BLaER1 treated with 17β-estradiol and CSF1 and Interleukin-3, amounts not matched to agents 10 nM and 100 nM (cell line): ENCODE results near the gene ABCA12.

Experiments
- H3K27ac ChIP-seq, 11 experiments: shearing (Covaris generic); formaldehyde crosslinking; 2 replicates each; pipeline ENCODE4 v1.8.1; 2022
- H3K27me3 ChIP-seq, 11 experiments: shearing (Covaris generic); formaldehyde crosslinking; 2 replicates each; pipeline ENCODE4 v1.8.1; 2022
- H3K36me3 ChIP-seq, 11 experiments: shearing (Covaris generic); formaldehyde crosslinking; 2 replicates each; pipeline ENCODE4 v1.8.1; 2022
- H3K4me1 ChIP-seq, 10 experiments: shearing (Covaris generic); formaldehyde crosslinking; 2 replicates each; pipeline ENCODE4 v1.8.1; 2022
- H3K4me2 ChIP-seq, 11 experiments: shearing (Covaris generic); formaldehyde crosslinking; 2 replicates each; pipeline ENCODE4 v1.8.1; 2022
- H3K4me3 ChIP-seq, 10 experiments: shearing (Covaris generic); formaldehyde crosslinking; 2 replicates each; pipeline ENCODE4 v1.8.1; 2022
- H3K9ac ChIP-seq, 11 experiments: shearing (Covaris generic); formaldehyde crosslinking; 2 replicates each; pipeline ENCODE4 v1.8.1; 2022
- H3K9me3 ChIP-seq, 11 experiments: shearing (Covaris generic); formaldehyde crosslinking; replicated peaks in 1 of 11; 2 replicates each; pipeline ENCODE4 v1.8.1; 2022
- H4K20me1 ChIP-seq, 11 experiments: shearing (Covaris generic); formaldehyde crosslinking; 2 replicates each; pipeline ENCODE4 v1.8.1; 2022
- Cebpa-rat ChIP-seq, 11 experiments: shearing (Covaris generic); IDR thresholded peaks; 2 replicates each; pipeline ENCODE4 v1.8.1; 2022

The ABCA12 gene

DNA sequence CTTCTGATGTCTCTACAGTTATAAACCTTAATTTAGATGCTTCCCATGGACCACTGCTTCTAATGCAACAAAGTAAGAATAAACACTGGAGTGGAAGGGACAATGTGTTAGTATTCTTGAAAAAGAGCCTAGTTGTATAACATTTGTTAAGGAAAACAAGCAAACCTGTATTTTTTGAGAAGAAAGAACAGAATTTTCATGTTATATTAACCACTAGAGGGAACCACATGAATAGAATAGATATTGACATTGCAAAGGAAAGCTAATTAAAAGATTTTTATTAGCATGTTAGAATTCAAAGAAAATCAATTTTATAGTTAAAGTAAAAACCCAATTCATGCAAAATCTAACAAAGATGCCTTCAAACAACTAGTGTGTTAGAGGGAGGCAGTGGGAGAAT, 177.7 kb downstream of the ABCA12 start:
- Histone ChIP-seq H4K20me1 (no peaks in the 10 kb centered on the region), H3K4me3 (no peak overlapping the region), H3K27ac (no peak overlapping the region), H3K36me3 (no peaks in the 10 kb centered on the region), H3K4me1 (no peaks in the 10 kb centered on the region), H3K9ac (no peak overlapping the region), H3K9me3 (peaks cover 4 to 24% (median 18%) of the 10 kb centered on the region in 11 experiments; a peak in 14 of 22 replicates), H3K27me3 (no peaks in the 10 kb centered on the region), H3K4me2 (no peak overlapping the region)
- TF ChIP-seq Cebpa-rat (IDR thresholded peaks at IDR 0.05): no peak

DNA sequence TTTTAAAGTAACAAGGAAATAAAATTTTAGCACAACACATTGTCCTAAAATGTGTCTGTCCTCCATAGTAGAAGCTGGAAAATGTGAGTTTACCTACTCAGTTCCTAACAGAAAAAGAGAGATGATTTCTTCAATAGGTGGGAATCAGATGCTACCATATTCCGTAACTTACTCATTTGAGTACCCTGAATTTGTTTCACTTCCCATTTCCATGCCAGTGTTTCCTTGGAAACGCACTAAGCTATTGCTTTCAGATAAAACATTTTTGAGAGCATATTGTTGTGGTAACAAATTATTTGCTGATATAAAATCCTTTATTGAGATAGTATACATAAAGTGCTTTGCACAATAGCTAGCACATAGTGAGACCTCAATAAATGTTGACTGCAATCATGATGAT, 191.5 kb downstream of the ABCA12 start:
- Histone ChIP-seq H3K9me3 (no peaks in the 10 kb centered on the region), H3K4me3 (no peak overlapping the region), H3K27me3 (no peaks in the 10 kb centered on the region), H3K36me3 (no peaks in the 10 kb centered on the region), H3K4me1 (no peaks in the 10 kb centered on the region), H3K9ac (no peak overlapping the region), H3K27ac (peak overlapping the region in 2 of 11 experiments; percentile 27 to 33; a peak in 2 of 22 replicates), H3K4me2 (no peak overlapping the region), H4K20me1 (no peaks in the 10 kb centered on the region)
- TF ChIP-seq Cebpa-rat (IDR thresholded peaks at IDR 0.05): no peak

DNA sequence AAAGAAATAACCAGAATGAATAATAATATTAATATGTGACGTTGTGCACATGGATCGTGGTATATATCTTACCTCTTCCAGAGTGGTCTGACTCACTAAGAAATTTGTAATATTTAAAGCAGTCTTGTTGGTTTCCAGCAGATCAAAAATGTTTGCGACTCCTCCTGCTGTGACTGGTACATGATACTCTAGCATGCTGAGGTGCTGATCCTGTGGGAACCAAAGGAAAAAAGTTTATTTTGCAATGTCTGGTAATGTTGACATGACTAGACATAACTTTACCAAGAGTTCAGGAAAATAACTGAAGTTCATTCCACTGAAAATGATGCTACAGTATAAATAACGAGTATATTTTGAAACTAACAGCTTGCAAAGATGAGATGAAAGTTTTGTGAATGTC, 204.4 kb downstream of the ABCA12 start:
- Histone ChIP-seq H3K4me1 (peaks cover 0 to 5% (median 0%) of the 10 kb centered on the region in 10 experiments; a peak in 2 of 20 replicates), H3K36me3 (no peaks in the 10 kb centered on the region), H4K20me1 (no peaks in the 10 kb centered on the region), H3K4me3 (no peak overlapping the region), H3K9ac (no peak overlapping the region), H3K4me2 (no peak overlapping the region), H3K9me3 (no peaks in the 10 kb centered on the region), H3K27me3 (no peaks in the 10 kb centered on the region), H3K27ac (no peak overlapping the region)
- no peak for TF ChIP-seq Cebpa-rat (IDR thresholded peaks at IDR 0.05)

DNA sequence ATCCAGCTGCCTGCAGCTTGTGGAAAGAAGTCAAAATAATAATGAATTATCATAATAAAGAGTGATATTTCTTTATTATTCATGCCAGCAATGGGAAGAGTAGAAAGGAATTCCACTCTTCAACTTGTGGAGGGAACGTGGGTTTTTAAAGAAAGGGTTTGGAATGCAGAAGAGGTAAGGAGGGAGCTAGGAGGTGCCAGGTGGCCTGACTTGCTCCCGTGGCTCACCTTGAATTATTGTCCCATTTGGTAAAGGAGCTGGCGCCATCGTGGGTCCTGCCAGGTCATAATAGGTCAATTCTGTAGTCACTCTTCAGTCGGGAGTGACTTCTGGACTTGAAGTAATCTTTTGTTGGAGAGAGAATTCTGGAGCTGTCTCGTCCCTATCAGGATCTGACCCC, 233.8 kb downstream of the ABCA12 start:
- Histone ChIP-seq H3K36me3 (no peaks in the 10 kb centered on the region), H3K27ac (no peak overlapping the region), H3K4me2 (no peak overlapping the region), H3K9me3 (no peaks in the 10 kb centered on the region), H4K20me1 (no peaks in the 10 kb centered on the region), H3K27me3 (no peaks in the 10 kb centered on the region), H3K4me3 (no peak overlapping the region), H3K9ac (no peak overlapping the region), H3K4me1 (peaks cover 0 to 4% (median 0%) of the 10 kb centered on the region in 10 experiments; a peak in 1 of 20 replicates)
- no peak for TF ChIP-seq Cebpa-rat (IDR thresholded peaks at IDR 0.05)

DNA sequence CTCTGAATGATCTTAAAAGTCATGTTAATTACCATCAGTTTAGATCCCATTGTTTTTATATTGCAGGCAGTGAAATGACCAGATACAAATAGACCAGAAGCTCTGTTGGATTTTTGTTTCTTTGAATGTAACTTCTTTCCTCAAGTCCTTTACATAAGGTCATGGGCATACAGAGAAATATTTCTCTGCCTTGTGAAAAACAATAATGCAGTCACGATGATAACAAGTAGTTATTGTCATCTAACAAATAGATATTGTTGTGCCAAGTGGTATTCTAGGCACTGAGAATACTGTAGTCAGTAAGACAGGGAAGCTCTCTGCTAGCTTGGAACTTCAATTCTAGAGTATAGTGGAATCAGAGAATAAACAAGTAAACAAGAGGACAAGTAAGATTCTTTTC, 234.2 kb downstream of the ABCA12 start:
- Histone ChIP-seq H3K4me1 (peaks cover 0 to 4% (median 0%) of the 10 kb centered on the region in 10 experiments; a peak in 1 of 20 replicates), H3K4me3 (no peak overlapping the region), H3K4me2 (no peak overlapping the region), H4K20me1 (no peaks in the 10 kb centered on the region), H3K36me3 (no peaks in the 10 kb centered on the region), H3K27me3 (no peaks in the 10 kb centered on the region), H3K9me3 (no peaks in the 10 kb centered on the region), H3K9ac (no peak overlapping the region), H3K27ac (no peak overlapping the region)
- TF ChIP-seq Cebpa-rat (IDR thresholded peaks at IDR 0.05): no peak

DNA sequence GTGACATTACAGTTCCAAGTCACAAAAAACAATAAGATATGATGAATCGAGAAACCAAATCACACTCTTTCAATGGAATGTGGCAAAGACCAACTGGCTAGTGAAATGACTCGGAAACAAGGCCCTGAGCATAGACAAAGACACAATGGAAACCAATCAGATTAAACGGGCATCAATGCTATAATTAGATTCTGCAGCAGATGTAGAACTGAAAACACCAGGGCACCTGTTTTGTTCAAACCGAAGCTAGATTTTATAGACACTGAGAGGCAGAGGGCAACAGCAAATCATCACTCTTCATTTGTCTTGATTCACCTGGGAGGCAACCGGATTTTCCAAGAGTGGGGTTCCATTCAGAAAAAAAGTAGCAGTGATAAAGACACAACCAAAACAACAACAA, 236.1 kb downstream of the ABCA12 start:
- H3K9ac ChIP-seq: no peak overlapping the region
- H3K4me2 ChIP-seq: no peak overlapping the region
- H3K27ac ChIP-seq: no peak overlapping the region
- no peaks in the 10 kb centered on the region for H3K27me3 ChIP-seq
- H3K4me3 ChIP-seq: no peak overlapping the region
- no peaks in the 10 kb centered on the region for H3K36me3 ChIP-seq
- no peaks in the 10 kb centered on the region for H4K20me1 ChIP-seq
- no peaks in the 10 kb centered on the region for H3K9me3 ChIP-seq
- no peak for TF ChIP-seq Cebpa-rat (IDR thresholded peaks at IDR 0.05)
- peaks cover 0 to 4% (median 0%) of the 10 kb centered on the region in 10 experiments; a peak in 1 of 20 replicates for H3K4me1 ChIP-seq

DNA sequence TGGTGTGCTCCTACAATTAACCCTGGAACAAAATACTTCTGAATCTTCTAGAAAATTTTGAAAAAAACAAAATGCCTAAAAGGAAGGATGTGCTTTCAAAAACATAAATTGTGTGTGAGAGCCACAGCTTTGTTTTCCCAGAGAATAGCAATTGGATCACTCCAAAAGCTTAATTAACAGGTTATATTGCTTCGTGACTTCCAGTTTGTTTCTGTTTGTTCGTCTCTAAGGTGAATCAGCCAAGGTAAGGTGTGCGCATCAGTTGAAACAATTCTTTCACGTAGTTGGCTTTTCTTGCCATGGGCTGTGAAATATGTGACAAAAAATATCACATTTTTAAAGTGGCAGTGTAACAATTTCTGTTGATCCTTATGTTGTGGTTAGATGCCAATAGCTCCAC, 238.7 kb downstream of the ABCA12 start:
- no peaks in the 10 kb centered on the region for H3K36me3 ChIP-seq
- no peaks in the 10 kb centered on the region for H3K9me3 ChIP-seq
- H3K9ac ChIP-seq: no peak overlapping the region
- H3K4me3 ChIP-seq: no peak overlapping the region
- H3K4me2 ChIP-seq: no peak overlapping the region
- H3K27ac ChIP-seq: no peak overlapping the region
- no peaks in the 10 kb centered on the region for H3K27me3 ChIP-seq
- H4K20me1 ChIP-seq: no peaks in the 10 kb centered on the region
- TF ChIP-seq Cebpa-rat (IDR thresholded peaks at IDR 0.05): no peak
- H3K4me1 ChIP-seq: peaks cover 0 to 12% (median 4%) of the 10 kb centered on the region in 10 experiments; a peak in 7 of 20 replicates

DNA sequence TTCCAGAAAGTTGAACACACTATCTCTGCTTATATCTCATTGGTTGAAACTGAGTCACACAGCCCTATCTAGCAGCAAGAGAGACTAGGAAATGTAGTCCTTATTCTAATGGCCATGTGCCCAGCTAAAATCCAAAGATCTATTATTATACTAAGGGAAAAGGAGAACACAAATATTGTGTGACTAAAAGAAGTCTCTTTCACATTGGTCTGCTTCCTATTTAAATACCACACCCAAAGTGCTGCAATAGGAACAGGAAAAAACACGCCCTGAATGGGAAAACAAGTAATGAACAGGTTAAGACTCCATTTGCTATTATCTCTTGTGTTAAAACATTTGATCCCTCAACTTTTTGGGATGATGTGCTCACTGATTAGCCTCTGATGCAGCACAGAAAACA, 242.2 kb downstream of the ABCA12 start:
- Histone ChIP-seq H3K4me1 (peaks cover 0 to 12% (median 0%) of the 10 kb centered on the region in 10 experiments; a peak in 6 of 20 replicates), H3K4me3 (no peak overlapping the region), H3K9me3 (peaks cover 0 to 4% (median 0%) of the 10 kb centered on the region in 11 experiments; a peak in 2 of 22 replicates), H3K27ac (peak overlapping the region in 1 of 11 experiments; percentile 15; a peak in 1 of 22 replicates), H3K4me2 (peak overlapping the region in 4 of 11 experiments; percentile 1 to 38 (median 17); a peak in 3 of 22 replicates), H3K27me3 (no peaks in the 10 kb centered on the region), H3K9ac (no peak overlapping the region), H3K36me3 (no peaks in the 10 kb centered on the region), H4K20me1 (no peaks in the 10 kb centered on the region)
- TF ChIP-seq Cebpa-rat (IDR thresholded peaks at IDR 0.05): no peak

DNA sequence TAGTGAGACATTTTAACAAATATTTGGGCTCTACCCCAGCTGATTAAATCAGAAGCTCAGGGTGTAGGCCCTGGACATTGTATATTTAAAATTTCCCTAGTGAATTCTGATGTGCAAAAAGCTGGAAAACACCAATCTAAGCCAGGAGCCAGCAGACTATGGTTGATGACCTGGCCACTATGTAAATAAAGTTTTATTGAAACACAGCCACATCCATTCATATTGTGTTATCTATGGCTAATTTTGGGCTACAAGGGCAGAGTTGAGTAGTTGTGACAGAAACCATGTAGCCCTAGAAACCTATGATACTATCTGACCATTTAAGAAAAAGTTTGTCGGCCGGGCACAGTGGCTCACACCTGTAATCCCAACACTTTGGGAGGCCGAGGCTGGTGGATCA, 243.0 kb downstream of the ABCA12 start:
- H3K9ac ChIP-seq: no peak overlapping the region
- H3K27me3 ChIP-seq: no peaks in the 10 kb centered on the region
- H3K4me1 ChIP-seq: peaks cover 0 to 12% (median 0%) of the 10 kb centered on the region in 10 experiments; a peak in 6 of 20 replicates
- no peak for TF ChIP-seq Cebpa-rat (IDR thresholded peaks at IDR 0.05)
- no peaks in the 10 kb centered on the region for H3K36me3 ChIP-seq
- H3K4me3 ChIP-seq: no peak overlapping the region
- peak overlapping the region in 2 of 11 experiments; percentile 6 to 38; a peak in 2 of 22 replicates for H3K4me2 ChIP-seq
- H3K9me3 ChIP-seq: peaks cover 0 to 4% (median 0%) of the 10 kb centered on the region in 11 experiments; a peak in 2 of 22 replicates
- no peaks in the 10 kb centered on the region for H4K20me1 ChIP-seq
- no peak overlapping the region for H3K27ac ChIP-seq

DNA sequence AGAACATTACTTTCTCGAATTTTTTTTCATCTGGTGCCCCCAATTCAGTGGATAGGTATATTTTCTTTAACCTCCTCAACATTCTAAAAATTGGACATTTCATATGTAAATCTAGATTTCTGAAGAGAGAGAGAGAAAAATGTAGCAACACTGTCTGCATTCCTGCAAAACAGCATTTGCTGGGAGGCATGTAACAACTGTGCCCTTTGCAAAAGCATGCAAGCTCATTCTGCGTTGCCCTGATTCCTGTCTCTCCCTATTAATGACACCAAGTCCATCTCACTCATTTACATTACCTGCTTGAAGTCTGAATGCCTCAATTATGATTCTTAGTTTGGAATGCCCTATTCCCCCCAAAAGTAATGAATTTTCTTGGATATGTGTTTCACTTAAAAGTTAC, 249.1 kb downstream of the ABCA12 start:
- Histone ChIP-seq H3K9me3 (peaks cover 0 to 4% (median 0%) of the 10 kb centered on the region in 11 experiments; a peak in 1 of 22 replicates), H3K4me1 (no peaks in the 10 kb centered on the region), H3K4me3 (no peak overlapping the region), H3K27me3 (no peaks in the 10 kb centered on the region), H3K4me2 (no peak overlapping the region), H4K20me1 (no peaks in the 10 kb centered on the region), H3K9ac (no peak overlapping the region), H3K27ac (no peak overlapping the region), H3K36me3 (no peaks in the 10 kb centered on the region)
- no peak for TF ChIP-seq Cebpa-rat (IDR thresholded peaks at IDR 0.05)
